ENCODE results near the gene CREBBP. TPM values are rescaled to one million over a fixed set of nuclear protein-coding genes. Genes with fewer than 3 reads are reported as not detected.

Gene CREBBP
- total RNA-seq, 1 donor from 2014 or later, result 33.5 TPM

DNA sequence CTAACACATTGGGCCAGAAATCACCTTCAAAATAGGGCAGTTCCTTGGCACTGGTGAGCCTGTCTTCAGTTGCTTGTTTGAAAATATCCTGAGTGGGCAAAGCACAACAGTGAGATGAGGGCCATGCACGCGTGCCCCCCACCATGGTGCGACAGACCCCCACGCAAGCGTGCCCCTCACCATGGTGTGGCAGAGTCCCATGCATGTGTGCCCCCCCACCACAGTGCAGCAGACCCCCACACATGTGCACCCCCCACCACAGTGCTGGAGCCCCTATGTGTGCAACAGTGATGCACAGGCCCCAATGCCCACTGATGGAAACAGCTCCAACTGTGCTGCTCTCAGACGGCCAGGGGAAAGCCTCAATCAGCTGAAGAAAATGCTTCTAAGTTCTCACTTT, 144.4 kb downstream of the CREBBP start:
- Histone ChIP-seq H3K27ac (replicated peaks) (no peak overlapping the region), H3K9me3 (replicated peaks) (no peaks in the 10 kb centered on the region), H3K36me3 (peaks cover 100% of the 10 kb centered on the region), H3K4me3 (no peak overlapping the region), H3K27me3 (ENCODE audit: low read depth) (no peaks in the 10 kb centered on the region), H3K4me1 (no peaks in the 10 kb centered on the region)
- no peak for DNase-seq
- intact Hi-C loops (cut with micrococcal nuclease), result no loop called here
- TF ChIP-seq, protein P1, sequence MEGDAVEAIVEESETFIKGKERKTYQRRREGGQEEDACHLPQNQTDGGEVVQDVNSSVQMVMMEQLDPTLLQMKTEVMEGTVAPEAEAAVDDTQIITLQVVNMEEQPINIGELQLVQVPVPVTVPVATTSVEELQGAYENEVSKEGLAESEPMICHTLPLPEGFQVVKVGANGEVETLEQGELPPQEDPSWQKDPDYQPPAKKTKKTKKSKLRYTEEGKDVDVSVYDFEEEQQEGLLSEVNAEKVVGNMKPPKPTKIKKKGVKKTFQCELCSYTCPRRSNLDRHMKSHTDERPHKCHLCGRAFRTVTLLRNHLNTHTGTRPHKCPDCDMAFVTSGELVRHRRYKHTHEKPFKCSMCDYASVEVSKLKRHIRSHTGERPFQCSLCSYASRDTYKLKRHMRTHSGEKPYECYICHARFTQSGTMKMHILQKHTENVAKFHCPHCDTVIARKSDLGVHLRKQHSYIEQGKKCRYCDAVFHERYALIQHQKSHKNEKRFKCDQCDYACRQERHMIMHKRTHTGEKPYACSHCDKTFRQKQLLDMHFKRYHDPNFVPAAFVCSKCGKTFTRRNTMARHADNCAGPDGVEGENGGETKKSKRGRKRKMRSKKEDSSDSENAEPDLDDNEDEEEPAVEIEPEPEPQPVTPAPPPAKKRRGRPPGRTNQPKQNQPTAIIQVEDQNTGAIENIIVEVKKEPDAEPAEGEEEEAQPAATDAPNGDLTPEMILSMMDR (IDR thresholded peaks at IDR 0.05; ENCODE audit: borderline replicate concordance), result no peak

DNA sequence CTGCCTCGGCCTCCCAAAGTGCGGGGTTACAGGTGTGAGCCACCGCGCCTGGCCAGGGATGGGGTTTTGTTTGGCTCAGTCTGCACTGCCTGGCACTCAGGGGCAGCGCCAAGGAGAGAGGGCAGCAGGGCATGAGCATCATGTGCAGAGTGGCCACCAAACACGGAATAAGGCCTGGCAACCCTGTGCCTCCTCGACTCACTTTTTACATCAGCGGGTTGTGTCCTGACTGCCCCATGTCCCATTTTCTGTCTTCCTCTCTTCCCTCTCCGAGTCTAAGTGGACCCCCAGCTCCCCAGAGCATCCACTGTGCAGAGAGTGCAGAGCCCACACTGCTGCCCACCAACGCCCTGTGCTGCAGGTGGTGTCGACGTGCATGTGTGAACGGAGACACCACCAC, 145.0 kb downstream of the CREBBP start:
- Histone ChIP-seq H3K27ac (replicated peaks) (no peak overlapping the region), H3K27me3 (ENCODE audit: low read depth) (no peaks in the 10 kb centered on the region), H3K36me3 (peaks cover 100% of the 10 kb centered on the region), H3K4me3 (no peak overlapping the region), H3K9me3 (replicated peaks) (no peaks in the 10 kb centered on the region), H3K4me1 (no peaks in the 10 kb centered on the region)
- intact Hi-C loops (cut with micrococcal nuclease), result no loop called here
- TF ChIP-seq, protein P1 (IDR thresholded peaks at IDR 0.05; ENCODE audit: borderline replicate concordance), result no peak
- DNase-seq, result no peak

DNA sequence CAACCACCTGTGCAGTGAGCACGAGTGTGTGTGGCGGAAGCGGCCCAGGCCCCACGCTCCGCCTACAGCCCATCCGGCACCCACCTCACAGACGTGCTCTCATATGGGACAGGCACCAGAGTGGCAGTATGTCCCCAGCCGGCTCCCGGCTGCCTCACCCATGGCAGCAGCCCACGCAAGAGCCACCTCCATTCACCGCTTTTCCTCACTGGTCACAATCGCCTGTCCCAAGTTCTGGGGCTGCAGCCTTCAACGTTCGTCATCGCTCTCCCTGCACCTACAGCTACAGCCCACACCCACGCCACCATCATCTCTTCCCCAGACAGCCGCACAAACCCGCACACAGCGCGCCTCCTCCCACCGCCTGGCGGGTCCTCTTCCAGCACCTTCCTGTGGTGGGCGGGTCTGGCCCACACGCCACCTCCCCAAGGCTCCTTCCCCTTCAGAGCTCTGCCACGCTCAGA, 145.7 kb downstream of the CREBBP start:
- Histone ChIP-seq H3K27me3 (ENCODE audit: low read depth) (no peaks in the 10 kb centered on the region), H3K9me3 (replicated peaks) (no peaks in the 10 kb centered on the region), H3K36me3 (peaks cover 99% of the 10 kb centered on the region), H3K27ac (replicated peaks) (no peak overlapping the region), H3K4me3 (no peak overlapping the region), H3K4me1 (no peaks in the 10 kb centered on the region)
- TF ChIP-seq, protein P1 (IDR thresholded peaks at IDR 0.05; ENCODE audit: borderline replicate concordance), result no peak
- no peak for DNase-seq
- intact Hi-C loops (cut with micrococcal nuclease), result no loop called here

- H3K27ac ChIP-seq (replicated peaks), result no peak overlapping the region
- intact Hi-C loops (cut with micrococcal nuclease), result no loop called here
Observed at GRCh38 chr16:3734084-3734757, 146.3 kb downstream of the CREBBP start.

DNA sequence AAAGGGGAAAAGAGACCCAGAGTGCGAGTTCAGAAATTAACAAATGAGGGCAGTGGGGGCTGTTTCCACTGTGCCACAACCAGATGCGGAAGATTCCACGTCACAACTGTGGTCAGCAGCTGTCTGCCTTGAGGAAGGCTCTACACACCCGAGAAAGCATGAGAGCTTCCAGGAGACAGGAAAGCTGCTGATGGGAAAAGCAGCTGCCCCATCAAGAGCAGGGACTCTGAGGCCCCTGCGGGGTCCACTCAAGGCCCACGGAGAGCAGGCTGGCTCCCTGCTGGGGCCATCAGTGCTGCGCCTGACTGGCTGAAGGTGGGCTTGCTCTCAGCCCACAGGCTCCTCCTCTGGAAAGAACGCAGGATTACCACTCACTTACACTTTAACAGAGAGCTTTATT, 148.3 kb downstream of the CREBBP start:
- no peak overlapping the region for H3K27ac ChIP-seq (replicated peaks)
- no peaks in the 10 kb centered on the region for H3K4me1 ChIP-seq
- H3K4me3 ChIP-seq, result no peak overlapping the region
- intact Hi-C loops (cut with micrococcal nuclease), result no loop called here
- no peaks in the 10 kb centered on the region for H3K9me3 ChIP-seq (replicated peaks)
- no peak for DNase-seq
- H3K36me3 ChIP-seq, result peaks cover 97% of the 10 kb centered on the region
- TF ChIP-seq, protein P1 (IDR thresholded peaks at IDR 0.05; ENCODE audit: borderline replicate concordance), result no peak
- H3K27me3 ChIP-seq (ENCODE audit: low read depth), result no peaks in the 10 kb centered on the region

More at GRCh38 chr16:3734084-3734757, 146.3 kb downstream of the CREBBP start:
- Histone ChIP-seq H3K4me1 (no peaks in the 10 kb centered on the region), H3K27me3 (ENCODE audit: low read depth) (no peaks in the 10 kb centered on the region), H3K36me3 (peaks cover 99% of the 10 kb centered on the region), H3K9me3 (replicated peaks) (no peaks in the 10 kb centered on the region), H3K4me3 (no peak overlapping the region)
- no peak for DNase-seq
- TF ChIP-seq, protein P1 (IDR thresholded peaks at IDR 0.05; ENCODE audit: borderline replicate concordance), result no peak

Measured in left ventricle myocardium inferior (tissue), 1 donor.